AG08396 (cell line): ENCODE results near the gene MALRD1.
"Not testable (repeated sequence)": the region's sequence is repeated elsewhere in the genome, so short reads cannot be mapped to it uniquely, and the experiment has no call there.

Source experiments
- DNase-seq: peaks from one replicate; pipeline ENCODE4 v3.0.0; 2012; ENCODE audit warnings: low spot score, mixed read lengths

MALRD1 gene

DNA sequence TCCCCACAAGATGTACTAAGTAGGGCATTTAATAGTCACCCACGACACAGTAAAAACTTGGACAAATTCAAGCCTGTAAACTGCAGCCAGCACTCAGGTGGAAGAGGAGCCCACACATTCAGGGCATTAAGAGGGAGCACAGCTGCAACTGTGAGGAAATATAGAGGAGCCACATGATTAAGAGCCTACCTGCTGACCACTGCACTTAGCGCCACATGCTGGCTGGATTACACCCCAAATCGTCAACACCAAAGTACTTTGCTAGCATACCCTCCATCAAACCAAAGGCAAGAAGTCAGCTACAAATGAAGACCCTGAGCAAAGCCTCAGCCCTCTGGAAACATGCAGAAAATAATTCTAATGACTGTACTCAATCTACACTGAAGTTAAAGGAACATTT is 445.3 kb downstream of the MALRD1 start:
- DNase-seq: no peak

DNA sequence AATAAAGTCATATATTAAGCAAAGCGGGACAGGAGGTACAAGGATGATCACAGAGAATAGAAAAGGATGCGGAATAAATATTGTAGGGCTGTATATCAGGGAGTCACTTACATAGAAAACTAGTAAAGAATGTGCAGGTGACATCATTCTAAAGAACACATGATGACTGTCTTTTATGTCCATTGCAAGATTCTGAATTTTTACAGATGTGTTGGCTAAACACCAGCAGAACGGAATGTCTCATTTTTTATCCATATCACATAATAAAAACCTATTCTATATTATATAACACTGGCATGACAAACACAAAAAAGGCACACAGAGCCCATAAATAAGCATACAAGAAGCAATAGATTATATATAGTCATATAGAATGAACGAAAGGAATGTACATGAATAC is 448.4 kb downstream of the MALRD1 start:
- no peak for DNase-seq

DNA sequence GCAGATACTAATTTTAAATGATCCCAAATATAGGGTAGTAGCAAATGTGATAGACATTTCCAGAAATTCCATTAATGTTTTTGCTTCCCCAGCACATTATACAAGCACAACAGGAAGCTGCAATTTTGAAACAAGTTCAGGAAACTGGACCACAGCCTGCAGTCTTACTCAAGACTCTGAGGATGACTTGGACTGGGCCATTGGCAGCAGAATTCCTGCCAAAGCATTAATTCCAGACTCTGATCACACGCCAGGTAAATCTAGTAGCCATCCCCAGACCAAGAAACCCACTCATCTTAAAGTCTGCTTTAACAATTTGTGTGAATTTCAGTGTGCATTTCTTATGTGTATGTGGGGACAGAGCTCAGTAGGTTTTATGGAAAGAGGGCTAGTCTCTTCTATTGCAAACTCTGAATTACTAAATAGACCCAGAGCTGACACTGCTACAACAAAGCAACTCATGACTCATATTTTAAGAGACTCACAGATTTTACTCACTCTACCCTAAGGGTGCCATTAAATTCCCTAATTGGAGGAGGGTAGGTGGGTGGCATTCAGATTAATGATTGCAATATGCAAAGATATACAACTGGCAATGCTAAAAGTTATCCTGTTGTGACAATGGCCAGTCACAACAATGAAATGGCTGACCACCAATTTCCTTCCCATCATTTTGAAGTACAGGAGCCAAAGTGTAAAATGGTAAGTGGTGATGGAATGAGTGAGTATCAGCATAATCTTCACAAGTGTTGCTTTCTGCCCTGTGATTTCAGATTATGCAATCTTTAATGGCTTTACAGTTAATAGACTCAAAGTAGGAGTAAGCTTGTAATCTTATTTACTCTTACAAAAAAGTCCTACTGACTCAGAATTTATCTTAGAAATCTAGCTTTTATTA is 450.0 kb downstream of the MALRD1 start:
- DNase-seq: no peak

DNA sequence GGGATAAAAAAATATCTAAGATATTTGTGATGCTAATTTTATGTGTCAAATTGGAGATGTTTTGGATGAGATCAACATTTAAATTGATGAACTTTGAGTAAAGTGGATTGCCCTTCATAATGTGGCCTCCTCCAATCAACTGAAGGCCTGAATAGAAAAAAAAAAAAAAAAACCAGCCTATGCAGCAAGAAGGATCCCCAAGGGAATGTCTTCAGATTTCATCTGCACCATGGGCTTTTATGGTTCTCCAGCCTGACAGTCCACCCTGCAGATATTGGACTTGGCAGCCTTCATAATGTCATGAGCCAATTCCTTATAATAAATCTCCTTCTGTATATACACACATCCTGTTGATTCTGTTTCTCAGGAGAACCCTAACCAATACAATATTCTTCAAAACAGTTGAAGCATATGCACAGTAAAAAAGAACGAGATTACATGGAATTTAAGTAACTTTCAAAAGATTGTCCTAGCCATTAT is 450.7 kb downstream of the MALRD1 start:
- no peak for DNase-seq

DNA sequence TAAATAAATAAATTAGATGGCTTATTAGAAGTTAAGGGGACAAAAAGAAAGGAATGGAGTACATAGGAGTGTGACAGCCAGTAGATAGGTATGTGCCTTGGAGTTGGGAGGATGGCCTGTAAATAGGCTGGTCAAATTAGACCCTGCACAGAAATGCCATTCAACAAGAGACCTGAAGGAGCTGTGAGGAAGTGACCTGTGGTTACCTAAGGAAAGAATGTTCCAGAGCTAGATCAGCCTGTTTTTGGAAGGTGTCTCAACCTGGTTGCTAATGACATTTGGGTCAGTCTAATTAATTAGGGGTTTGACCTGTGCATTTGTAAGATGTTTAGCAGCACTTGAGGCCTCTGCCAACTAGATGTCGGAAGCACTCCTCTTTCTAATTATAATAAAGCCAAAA is 452.4 kb downstream of the MALRD1 start:
- no peak for DNase-seq

DNA sequence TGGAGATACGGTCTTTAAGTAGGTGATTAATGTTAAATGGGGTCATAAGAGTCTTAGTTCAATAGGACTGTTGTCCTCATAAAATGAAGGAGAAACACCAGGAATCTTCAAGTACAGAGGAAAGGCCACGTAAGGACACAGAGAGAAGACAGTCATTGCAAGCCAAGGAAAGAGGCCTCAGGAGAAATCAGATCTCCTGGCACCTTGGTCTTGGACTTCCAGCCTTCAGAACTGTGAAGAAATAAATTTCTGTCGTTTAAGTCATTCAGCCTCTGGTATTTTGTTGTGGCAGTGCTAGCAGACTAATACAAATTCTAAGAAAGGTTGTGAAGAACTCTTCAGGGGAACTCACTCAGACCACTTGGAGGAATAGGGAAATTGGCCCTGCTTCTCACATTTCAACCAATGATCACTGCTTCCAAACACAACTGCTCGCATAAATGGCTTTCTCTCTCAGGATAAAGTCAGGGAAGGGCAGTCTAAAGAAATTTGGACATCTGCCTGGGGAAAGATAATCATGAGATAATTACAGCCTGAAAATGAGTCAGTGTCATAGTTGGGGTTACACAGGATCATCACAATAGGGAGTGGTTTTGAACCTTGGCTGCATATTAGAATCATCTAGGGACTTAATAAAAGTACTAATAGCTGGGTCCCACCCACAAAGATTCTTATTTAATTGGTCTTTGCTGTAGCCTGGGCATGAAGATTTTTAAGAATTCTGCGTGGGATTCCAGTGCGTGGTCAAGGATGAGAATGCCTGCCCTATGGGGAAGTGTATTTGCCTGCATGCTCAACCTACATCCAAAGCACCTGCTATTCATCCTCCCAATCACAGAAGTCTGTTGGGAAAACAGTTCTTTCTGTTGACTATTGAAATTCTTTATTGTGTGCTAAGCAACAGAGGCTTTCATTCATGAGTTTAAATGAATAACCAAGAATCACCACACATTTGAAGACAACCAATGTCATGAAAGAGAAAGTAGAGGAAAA is 457.0 kb downstream of the MALRD1 start:
- DNase-seq: no peak

DNA sequence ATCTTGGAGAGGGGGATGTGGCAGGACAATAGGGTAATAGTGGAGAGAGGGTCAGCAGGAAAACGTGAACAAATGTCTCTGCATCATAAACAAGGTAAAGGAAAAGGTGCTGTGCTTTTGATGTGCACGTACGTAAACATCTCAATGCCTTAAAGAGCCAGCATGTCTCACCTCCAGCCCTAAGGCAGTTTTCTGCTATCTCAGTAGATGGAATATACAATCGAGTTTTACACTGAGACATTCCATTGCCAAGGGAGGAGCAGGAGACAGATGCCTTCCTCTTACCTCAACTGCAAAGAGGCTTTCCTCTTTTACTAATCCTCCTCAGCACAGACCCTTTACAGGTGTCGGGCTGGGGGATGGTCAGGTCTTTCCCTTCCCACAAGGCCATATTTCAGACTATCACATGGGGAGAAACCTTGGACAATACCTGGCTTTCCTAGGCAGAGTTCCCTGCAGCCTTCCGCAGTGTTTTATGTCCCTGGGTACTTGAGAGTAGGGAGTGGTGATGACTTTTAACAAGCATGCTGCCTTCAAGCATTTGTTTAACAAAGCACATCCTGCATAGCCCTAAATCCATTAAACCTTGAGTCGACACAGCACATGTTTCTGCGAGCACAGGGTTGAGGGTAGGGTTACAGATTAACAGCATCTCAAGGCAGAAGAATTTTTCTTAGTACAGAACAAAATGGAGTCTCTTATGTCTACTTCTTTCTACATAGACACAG is 461.6 kb downstream of the MALRD1 start:
- DNase-seq: not testable (repeated sequence)

DNA sequence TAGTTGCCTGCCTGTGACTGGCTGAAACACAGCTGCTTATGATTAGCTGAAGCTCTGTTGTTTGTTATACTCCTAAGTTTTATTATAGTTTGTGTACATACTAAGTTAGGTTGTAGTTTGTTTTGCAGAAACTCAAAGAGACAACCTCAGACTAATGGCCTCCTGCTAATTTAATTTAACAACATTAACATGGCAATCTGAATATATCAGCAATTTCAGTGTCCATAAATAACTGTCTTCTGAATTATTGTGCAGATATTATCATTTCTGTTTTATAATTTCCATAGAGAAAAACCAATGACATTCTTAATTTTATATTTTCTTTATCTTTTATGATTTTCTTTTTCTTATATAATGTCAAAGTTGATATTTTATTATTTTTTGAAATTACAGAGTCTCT is 469.5 kb downstream of the MALRD1 start:
- DNase-seq: no peak

DNA sequence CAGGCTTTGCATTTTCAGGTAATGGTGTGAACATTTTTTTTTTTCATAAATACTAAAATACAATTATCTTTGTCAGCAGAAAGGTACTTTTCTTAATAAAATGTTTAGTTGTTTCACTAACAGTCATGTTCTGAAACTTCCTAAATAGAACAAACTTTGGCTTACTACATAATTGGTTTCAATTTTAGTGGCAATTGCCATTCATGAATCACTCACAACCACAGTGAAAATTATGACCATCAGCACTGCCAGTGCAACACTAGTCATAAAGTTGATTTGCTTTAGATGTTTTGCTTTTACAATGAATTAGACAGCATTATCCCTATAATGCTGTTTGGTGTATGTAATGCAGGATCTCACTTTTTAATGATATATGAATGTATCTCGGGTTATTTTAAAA is 470.0 kb downstream of the MALRD1 start:
- no peak for DNase-seq

DNA sequence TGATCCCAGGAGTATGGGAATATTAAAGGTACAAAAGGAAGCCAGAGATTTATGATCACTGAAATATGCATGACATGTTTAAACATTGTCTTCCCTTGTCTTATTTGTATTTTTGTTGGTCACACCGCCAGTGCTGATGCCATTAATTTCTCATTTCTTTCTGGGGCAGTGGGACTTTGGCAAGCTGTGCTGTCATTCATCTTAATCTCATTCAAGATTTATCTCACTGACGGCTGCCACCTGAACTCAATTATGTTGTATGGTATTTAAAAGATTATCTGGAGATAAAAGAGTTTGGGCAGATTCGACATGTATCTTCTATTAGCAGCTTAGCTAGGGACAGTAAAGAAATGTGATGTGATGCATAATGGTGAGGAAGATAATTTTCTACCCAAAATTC is 482.7 kb downstream of the MALRD1 start:
- DNase-seq: no peak

DNA sequence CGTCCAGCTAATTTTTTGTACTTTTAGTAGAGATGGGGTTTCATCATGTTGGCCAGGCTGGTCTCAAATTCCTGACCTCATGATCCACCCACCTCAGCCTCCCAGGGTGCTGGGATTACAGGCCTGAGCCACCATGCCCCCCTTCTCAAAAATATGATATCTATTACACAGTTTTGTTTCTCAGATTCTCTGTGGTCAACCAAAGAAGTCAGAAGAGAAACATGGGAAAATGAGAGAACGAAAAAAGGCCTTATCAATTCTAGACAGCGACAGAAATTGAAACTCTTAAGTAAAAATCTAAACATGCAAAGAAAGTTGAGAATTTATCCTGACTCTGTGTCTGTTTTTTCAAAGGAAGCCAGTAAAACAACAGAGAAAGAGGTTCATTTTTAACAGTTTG is 483.8 kb downstream of the MALRD1 start:
- DNase-seq: no peak

DNA sequence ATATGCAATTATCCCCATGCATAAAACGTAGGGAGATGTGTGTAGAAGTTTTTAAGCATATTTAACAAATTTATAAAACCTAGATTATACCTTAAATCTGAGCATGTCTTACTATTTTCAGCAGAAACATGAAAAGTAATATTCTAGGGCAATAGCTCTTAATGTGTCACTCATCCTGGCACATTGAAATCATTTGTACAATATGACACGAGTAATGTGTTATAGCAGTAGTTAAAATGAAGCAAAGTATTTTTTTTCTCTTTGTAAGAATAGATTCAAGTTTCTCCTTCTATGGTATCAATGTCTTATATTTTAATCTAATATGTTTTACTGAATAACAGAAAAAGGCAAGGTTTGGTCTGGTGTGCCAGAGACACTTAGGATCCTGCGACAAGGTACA is 492.7 kb downstream of the MALRD1 start:
- no peak for DNase-seq

DNA sequence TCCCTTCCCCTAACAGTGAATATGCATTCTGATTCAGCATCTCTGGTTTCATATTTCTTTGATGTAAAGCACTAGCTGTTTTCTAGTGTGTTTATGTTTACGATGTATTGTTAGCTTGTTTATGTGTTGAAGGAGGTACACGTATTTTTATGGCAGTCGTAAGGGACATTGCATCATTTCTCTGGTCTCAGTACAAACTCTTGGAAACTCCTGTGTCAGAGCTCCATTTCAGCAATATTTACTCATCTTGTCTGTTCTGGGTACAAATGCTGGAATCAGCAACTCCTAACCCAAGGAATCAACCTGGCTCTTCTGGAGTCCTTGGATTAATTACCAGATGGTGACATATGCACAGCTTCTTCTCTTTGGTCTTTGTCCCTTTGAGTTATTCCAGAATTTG is 497.6 kb downstream of the MALRD1 start:
- no peak for DNase-seq

DNA sequence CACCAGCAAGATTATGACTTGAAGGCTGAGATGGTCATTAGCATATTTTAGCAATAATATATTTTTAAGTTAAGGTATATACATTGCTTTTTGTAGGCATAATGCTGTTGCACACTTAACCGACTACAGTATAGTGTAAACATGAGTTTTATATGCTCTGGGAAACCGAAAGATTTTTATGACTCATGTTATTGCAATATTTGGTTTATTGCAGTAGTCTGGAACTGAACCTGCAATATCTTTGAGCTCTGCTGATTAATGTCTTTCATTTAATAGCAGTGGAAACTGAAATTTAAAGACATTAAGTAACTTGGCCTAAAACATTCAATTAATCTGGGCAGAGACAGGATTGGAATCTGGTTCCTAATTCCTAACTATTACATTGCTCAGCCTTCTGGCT is 500.9 kb downstream of the MALRD1 start:
- no peak for DNase-seq

DNA sequence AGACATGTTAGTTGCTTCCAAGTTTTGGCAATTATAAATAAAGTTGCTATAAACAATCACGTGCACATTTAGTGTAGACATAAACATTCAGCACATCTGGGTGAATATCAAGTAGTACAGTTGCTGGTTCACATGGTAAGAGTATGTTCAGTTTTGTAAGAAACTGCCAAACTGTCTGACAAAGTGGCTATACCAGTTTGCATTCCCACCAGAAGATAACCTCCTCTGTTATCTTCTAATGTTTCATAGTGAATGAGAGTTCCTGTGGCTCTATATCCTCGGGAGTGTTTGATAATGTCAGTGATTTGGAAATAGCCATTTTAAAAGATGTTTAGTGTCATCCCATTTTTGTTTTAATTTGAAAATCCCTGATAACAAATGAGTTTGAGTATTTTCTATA is 508.1 kb downstream of the MALRD1 start:
- DNase-seq: no peak

DNA sequence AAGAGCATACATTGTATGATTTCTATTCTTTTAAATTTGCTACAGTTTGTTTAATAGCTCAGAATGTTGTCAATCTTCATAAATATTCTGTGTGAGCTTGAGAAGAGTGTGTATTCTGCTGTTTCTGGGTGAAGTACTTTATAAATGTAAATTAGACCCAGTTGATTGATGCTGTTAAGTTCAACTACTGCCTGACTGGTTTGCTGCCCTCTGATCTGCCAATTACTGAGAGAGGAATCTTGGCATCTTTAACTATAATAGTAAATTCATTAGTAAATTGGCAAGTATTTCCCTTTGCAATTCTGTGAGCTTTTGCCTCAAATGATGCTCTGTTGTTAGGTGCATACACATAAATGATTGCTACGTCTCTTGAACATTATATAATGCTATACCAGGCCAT is 512.6 kb downstream of the MALRD1 start:
- no peak for DNase-seq

DNA sequence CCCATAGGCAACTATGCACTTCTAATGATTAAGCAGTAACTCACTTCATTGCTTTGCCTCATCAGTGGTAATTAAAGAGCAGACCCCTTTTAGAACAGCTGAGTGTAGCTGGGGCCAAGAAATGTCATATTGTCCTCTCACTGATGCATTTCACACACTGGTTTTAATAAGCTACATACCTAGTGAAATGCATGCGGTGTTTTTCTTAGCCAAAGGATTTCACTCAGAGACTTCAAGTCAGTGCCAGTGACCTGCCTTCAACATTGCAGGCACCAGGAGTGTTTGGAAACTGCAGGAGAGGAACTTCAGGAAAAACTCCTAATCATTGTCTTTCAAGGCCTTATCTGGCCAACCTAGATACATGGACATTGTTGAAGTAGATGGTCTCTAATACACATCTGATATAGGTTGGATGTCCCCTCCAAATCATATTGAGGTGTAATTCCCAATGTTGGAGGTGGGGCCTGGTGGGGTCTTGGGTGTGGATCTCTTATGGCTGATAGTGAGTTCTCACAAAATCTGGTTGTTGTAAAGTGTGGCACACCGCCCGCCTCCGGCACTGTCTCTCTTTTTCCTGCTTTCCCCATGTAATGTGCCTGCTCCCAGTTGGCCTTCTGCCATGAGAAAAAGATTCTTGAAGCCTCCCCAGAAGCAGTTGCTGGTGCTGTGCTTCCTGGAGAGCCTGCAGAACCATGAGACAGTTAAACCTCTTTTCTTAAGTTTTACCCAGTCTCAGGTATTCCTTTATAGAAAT is 515.0 kb downstream of the MALRD1 start:
- DNase-seq: no peak

DNA sequence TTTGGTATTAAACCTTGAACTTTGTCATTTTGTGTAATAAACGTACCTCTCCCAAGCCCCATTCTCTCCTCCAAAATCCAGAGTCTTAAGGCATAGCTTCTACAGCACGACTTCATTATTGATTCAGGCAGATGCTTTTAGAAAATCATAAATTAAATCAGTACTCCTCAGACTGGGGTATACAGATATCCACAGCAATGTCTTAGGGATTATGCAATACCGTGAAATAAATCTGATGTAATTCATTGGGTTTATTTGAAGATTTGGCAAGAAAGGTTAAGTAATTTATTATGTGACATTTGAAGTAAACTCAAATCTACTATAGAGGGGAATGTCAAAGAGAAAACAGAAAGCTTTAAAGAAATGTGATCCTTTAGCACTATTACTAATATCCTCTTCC is 521.5 kb downstream of the MALRD1 start:
- DNase-seq: no peak

DNA sequence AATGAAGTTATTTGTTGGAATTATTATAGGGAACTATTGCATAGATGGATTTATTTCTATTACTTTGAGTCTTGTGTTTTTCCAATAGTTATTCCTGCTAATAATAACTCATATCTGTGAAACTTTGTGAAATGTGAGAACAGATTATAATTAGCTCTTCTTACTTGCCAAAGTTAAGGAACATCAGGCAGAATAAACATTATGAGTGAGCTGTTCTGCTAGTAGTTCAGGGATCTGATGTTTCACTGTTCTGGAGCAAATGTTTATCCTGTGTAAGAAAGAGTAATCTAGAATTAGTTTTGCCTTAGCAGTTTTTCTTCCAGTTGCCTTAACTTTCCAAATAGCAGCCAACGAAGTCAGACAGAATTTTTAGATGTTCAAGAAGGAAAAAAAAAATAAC is 522.4 kb downstream of the MALRD1 start:
- no peak for DNase-seq

DNA sequence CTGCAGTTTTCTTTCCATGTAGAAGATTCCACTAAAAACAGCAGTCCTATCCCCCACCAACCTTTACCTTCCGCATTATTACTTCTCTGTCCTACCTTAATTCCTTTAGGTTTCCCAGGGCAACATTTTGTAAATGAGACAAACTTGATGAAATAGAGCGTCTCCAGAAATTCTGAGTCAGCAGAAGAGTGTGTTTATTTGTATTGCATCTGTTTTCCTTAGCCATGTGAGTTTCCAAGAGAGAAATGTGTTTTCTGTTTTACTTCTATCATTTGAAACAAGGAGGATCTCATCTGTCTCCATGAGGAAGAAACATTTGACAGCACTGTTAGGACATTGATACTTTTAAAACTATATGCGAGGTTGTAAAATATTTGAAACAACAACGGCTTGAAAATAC is 523.5 kb downstream of the MALRD1 start:
- DNase-seq: no peak

DNA sequence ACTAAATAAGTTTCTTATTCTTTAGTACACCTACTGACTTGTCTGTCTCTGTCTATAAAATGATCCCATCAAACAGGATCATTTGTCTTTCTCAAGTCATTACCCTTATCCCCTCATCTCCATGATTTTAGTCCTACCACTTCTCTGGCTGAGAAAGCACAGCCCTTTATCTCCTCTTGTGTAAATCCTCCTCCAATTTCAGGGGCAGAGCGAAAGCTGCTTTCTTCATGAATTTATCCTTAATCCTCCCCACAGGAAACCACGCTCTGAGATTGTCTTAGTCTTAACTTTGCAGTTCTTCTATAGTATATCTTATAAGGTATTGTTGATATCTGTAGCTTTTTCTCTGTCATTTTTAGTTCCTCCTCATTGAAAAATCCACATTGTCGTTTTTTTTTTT is 528.0 kb downstream of the MALRD1 start:
- no peak for DNase-seq
